Endothelial cell (in vitro differentiated cells): ENCODE measurements around the gene NCAPD2. TPM values are rescaled to one million over a fixed set of nuclear protein-coding genes. Genes with fewer than 3 reads are reported as not detected.
"Not testable (repeated sequence)": the region's sequence is repeated elsewhere in the genome, so short reads cannot be mapped to it uniquely, and the experiment has no call there.

Source experiments
- DNase-seq: peaks from one replicate; pipeline ENCODE4 v3.0.0; 2021; ENCODE audit warnings: low spot score
- H3K27ac Mint-ChIP-seq: one replicate; pipeline ENCODE4 v1.8.0; 2021; ENCODE audit warnings: mixed read lengths, inconsistent platforms; ENCODE audit not compliant: unreplicated experiment
- H3K27me3 Mint-ChIP-seq: one replicate; pipeline ENCODE4 v1.8.0; 2021; ENCODE audit warnings: mild to moderate bottlenecking, moderate library complexity, mixed read lengths, inconsistent platforms; ENCODE audit not compliant: unreplicated experiment
- H3K36me3 Mint-ChIP-seq: one replicate; pipeline ENCODE4 v1.8.0; 2021; ENCODE audit warnings: mild to moderate bottlenecking, low read depth, mixed read lengths, inconsistent platforms; ENCODE audit not compliant: unreplicated experiment
- H3K4me1 Mint-ChIP-seq: one replicate; pipeline ENCODE4 v1.8.0; 2021; ENCODE audit warnings: mild to moderate bottlenecking, mixed read lengths, inconsistent platforms; ENCODE audit not compliant: unreplicated experiment
- H3K4me3 Mint-ChIP-seq: one replicate; pipeline ENCODE4 v1.8.0; 2021; ENCODE audit warnings: mild to moderate bottlenecking, mixed read lengths, inconsistent platforms; ENCODE audit not compliant: unreplicated experiment
- H3K9me3 Mint-ChIP-seq: one replicate; pipeline ENCODE4 v1.8.0; 2021; ENCODE audit warnings: mixed read lengths, inconsistent platforms; ENCODE audit not compliant: unreplicated experiment
- CTCF ChIP-seq: fragments of 200-600 bp; sonication (generic); IDR thresholded peaks from one replicate; pipeline ENCODE4 v1.5.0; 2021; ENCODE audit warnings: antibody characterized with exemption; ENCODE audit not compliant: unreplicated experiment
- total RNA-seq: library from RNA; stranded (reverse); fragmentation: NEBNext Ultra II Directional; extraction: Animal tissue kit (Norgen Biotek cat#: 25700); gene quantifications from one replicate; pipeline ENCODE4 v1.2.1, GENCODE V29; 2021; ENCODE audit not compliant: unreplicated experiment

The NCAPD2 gene
- total RNA-seq, 1 donor from 2014 or later: 25.3 TPM

GRCh38 chr12:6492838-6493496, 935 bp upstream of the NCAPD2 start, which contains the start of gene MRPL51:
TSS of gene MRPL51 (minus strand) at chr12:6493262. CDS start at chr12:6493136, 126 bp downstream.
- TF ChIP-seq CTCF: no peak
- peak; percentile 92 for DNase-seq
- no peaks in the 10 kb centered on the region for H3K36me3 Mint-ChIP-seq
- H3K4me1 Mint-ChIP-seq: peaks cover 20% of the 10 kb centered on the region
- peak within 1 kb of the TSS; percentile 100 for H3K27ac Mint-ChIP-seq
- no peaks in the 10 kb centered on the region for H3K9me3 Mint-ChIP-seq
- peaks cover 7% of the 10 kb centered on the region for H3K27me3 Mint-ChIP-seq
- peak within 1 kb of the TSS; percentile 99 for H3K4me3 Mint-ChIP-seq

GRCh38 chr12:6494258-6494743, 399 bp downstream of the NCAPD2 start:
- H3K36me3 Mint-ChIP-seq: peaks cover 4% of the 10 kb centered on the region
- no peak for TF ChIP-seq CTCF
- H3K27ac Mint-ChIP-seq: peak overlapping the region; percentile 95

GRCh38 chr12:6494968-6495367, 1.1 kb downstream of the NCAPD2 start:
- Mint-ChIP-seq H3K9me3 (no peaks in the 10 kb centered on the region), H3K4me3 (no peak overlapping the region), H3K27ac (no peak overlapping the region), H3K4me1 (peaks cover 20% of the 10 kb centered on the region), H3K36me3 (peaks cover 4% of the 10 kb centered on the region), H3K27me3 (peaks cover 7% of the 10 kb centered on the region)
- DNase-seq: no peak
- no peak for TF ChIP-seq CTCF

More at GRCh38 chr12:6494258-6494743, 399 bp downstream of the NCAPD2 start:
- Mint-ChIP-seq H3K27me3 (peaks cover 7% of the 10 kb centered on the region), H3K4me3 (peak overlapping the region; percentile 90), H3K4me1 (peaks cover 20% of the 10 kb centered on the region), H3K9me3 (no peaks in the 10 kb centered on the region)
- DNase-seq: no peak

GRCh38 chr12:6497291-6497690, 3.4 kb downstream of the NCAPD2 start:
- H3K4me1 Mint-ChIP-seq: peaks cover 15% of the 10 kb centered on the region
- not testable (repeated sequence) for H3K36me3 Mint-ChIP-seq, DNase-seq, H3K9me3 Mint-ChIP-seq, H3K27me3 Mint-ChIP-seq, H3K4me3 Mint-ChIP-seq
- peak overlapping the region; percentile 96 for H3K27ac Mint-ChIP-seq

- no peak overlapping the region for H3K27ac Mint-ChIP-seq
- DNase-seq: no peak
- H3K36me3 Mint-ChIP-seq: peaks cover 4% of the 10 kb centered on the region
- peaks cover 4% of the 10 kb centered on the region for H3K4me1 Mint-ChIP-seq
- TF ChIP-seq CTCF: no peak
- no peaks in the 10 kb centered on the region for H3K27me3 Mint-ChIP-seq
- no peaks in the 10 kb centered on the region for H3K9me3 Mint-ChIP-seq
- no peak overlapping the region for H3K4me3 Mint-ChIP-seq
These were observed 6.6 kb downstream of the NCAPD2 start for GRCh38 chr12:6500466-6500865.
